Fibroblast of villous mesenchyme (primary cell): ENCODE results near the gene GLIS2. TPM values are rescaled to one million over a fixed set of nuclear protein-coding genes. Genes with fewer than 3 reads are reported as not detected.

Source experiments
- DNase-seq: peaks from one replicate; pipeline ENCODE4 v3.0.0-alpha.2; 2010; ENCODE audit warnings: low read depth
- H3K4me3 ChIP-seq: 2 replicates; pipeline ENCODE4 v1.5.1; 2011; ENCODE audit warnings: low read depth, mild to moderate bottlenecking, low read length
- total RNA-seq: library from RNA; depleted of rRNA; stranded (reverse); fragments of >200 nt; gene quantifications from 2 replicates; pipeline ENCODE4 v1.2.3, GENCODE V29; 2012
- TF ChIP-seq, protein P1 (sequence below): IDR thresholded peaks from 2 replicates; pipeline ENCODE4 v1.5.1; 2012; ENCODE audit warnings: low read depth, mild to moderate bottlenecking, low read length; ENCODE audit not compliant: insufficient read depth

GLIS2 gene
- total RNA-seq, 1 donor, result 4.3 TPM

- DNase-seq, result peak; percentile 50
- TF ChIP-seq, protein P1, sequence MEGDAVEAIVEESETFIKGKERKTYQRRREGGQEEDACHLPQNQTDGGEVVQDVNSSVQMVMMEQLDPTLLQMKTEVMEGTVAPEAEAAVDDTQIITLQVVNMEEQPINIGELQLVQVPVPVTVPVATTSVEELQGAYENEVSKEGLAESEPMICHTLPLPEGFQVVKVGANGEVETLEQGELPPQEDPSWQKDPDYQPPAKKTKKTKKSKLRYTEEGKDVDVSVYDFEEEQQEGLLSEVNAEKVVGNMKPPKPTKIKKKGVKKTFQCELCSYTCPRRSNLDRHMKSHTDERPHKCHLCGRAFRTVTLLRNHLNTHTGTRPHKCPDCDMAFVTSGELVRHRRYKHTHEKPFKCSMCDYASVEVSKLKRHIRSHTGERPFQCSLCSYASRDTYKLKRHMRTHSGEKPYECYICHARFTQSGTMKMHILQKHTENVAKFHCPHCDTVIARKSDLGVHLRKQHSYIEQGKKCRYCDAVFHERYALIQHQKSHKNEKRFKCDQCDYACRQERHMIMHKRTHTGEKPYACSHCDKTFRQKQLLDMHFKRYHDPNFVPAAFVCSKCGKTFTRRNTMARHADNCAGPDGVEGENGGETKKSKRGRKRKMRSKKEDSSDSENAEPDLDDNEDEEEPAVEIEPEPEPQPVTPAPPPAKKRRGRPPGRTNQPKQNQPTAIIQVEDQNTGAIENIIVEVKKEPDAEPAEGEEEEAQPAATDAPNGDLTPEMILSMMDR, result peak; percentile 36
- peak overlapping the region; percentile 86 for H3K4me3 ChIP-seq
Observed at GRCh38 chr16:4273858-4274311, 42.0 kb upstream of the GLIS2 start.

- H3K4me3 ChIP-seq, result no peak overlapping the region
- DNase-seq, result no peak
- TF ChIP-seq, protein P1, result no peak
Observed at GRCh38 chr16:4275861-4276260, 40.0 kb upstream of the GLIS2 start.

DNA sequence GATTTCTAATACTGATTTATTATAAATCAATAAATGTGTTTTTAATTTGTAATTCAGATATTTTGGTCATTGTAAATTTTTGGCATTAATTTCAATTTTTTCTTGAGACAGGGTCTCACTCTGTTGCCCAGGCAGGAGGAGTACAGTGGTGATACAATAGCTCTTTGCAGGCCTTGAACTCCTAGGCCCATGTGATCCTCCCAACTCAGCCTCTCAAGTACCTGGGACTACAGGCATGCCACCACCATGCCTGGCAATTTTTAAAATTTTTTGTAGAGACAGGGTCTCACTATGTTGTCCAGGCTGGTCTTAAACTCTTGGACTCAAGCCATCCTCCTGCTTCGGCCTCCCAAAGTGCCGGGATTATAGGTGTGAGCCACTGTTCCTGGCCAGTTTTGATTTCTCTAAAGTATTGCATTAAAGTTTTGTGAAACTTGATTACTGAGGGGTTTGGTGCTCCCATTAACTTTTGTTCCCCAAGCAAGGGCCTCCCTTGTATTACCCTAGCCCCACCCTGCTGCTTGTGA, 37.8 kb upstream of the GLIS2 start:
- TF ChIP-seq, protein P1, result no peak
- DNase-seq, result no peak
- no peak overlapping the region for H3K4me3 ChIP-seq

- H3K4me3 ChIP-seq, result no peak overlapping the region
- DNase-seq, result no peak
- TF ChIP-seq, protein P1, result no peak
Observed at GRCh38 chr16:4280625-4281024, 35.2 kb upstream of the GLIS2 start.

DNA sequence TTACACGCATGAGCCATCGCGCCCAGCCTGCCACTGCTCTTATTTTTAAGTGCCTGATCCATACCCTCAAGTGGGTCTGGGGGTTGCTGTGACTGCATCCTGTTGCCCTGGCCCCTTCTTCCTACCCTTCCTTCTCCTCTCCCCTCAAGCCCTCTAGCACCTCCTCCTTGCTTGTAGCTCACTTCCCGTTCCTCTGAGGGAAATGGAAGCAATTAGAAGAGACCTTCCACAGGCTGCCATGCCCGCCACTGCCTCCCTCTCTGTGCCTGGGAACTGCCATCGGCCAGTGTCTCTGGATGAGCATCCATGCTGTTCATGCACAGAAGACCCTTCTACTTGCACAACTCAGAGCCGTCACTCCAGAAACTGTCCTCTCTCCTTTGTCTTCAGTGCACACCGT, 32.4 kb upstream of the GLIS2 start:
- DNase-seq, result no peak
- no peak overlapping the region for H3K4me3 ChIP-seq
- TF ChIP-seq, protein P1, result no peak

- no peak overlapping the region for H3K4me3 ChIP-seq
- DNase-seq, result no peak
- TF ChIP-seq, protein P1, result no peak
Observed at GRCh38 chr16:4283939-4284338, 31.9 kb upstream of the GLIS2 start.

DNA sequence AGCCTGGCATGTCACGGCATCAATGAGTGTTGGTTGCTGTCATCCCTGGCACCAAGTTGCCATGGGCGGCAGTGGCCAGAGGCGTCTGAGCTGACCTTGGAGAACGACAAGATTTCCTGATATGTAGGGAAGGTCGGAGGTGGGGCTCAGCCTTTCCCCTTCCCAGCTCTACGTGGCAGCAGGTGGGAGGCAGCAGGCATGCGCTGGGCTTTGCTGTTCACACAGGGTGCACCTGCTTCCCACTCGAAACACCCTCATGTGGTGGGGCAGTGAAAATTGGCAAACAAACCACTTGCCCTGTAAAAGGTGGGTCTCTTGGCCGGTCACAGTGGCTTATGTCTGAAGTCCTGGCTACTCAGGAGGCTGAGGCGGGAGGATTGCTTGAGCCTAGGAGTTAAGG, 30.7 kb upstream of the GLIS2 start:
- TF ChIP-seq, protein P1, result no peak
- no peak overlapping the region for H3K4me3 ChIP-seq
- DNase-seq, result no peak
